IMR-90 (cell line): ENCODE data around the gene DPYSL3. TPM values are rescaled to one million over a fixed set of nuclear protein-coding genes. Genes with fewer than 3 reads are reported as not detected.

Experiments
- ATAC-seq: fragments of 200-7000 bp; cut with Tn5 transposase; 2 replicates; pipeline ENCODE4 v1.9.1; 2020; ENCODE audit warnings: low read depth, mild to moderate bottlenecking, moderate library complexity
- BruUV-seq: library from RNA; stranded (reverse); fragments of 400-500 nt; replicated peaks from 2 replicates; lab custom pipeline; 2021; lab: Mats Ljungman, UMichigan
- CTCF ChIA-PET: fragments of 300-600 bp; formaldehyde crosslinking; extraction: SDS; loops from one replicate; lab custom pipeline; 2021; ENCODE audit warnings: antibody characterized with exemption; lab: Yijun Ruan, JAX
- POLR2A ChIA-PET: fragments of 300-600 bp; sonication (Branson Sonifier 250); formaldehyde crosslinking; loops from one replicate; lab custom pipeline; 2022; ENCODE audit warnings: antibody characterized with exemption; ENCODE audit not compliant: unreplicated experiment; lab: Charles Lee
- DNase-seq: peaks from one replicate; pipeline ENCODE4 v3.0.0; 2013
- H2AFZ ChIP-seq: replicated peaks from 2 replicates; pipeline ENCODE3; 2013; ENCODE audit warnings: low read length, mild to moderate bottlenecking; ENCODE audit not compliant: poor library complexity
- H2AK5ac ChIP-seq: 2 replicates; pipeline ENCODE4 v1.6.1; 2013; ENCODE audit warnings: low read depth, low read length, inconsistent platforms
- H2AK9ac ChIP-seq: replicated peaks from 2 replicates; pipeline ENCODE3; 2013; ENCODE audit warnings: mild to moderate bottlenecking, low read depth, low read length, moderate library complexity; ENCODE audit not compliant: poor library complexity
- H2BK120ac ChIP-seq: 2 replicates; pipeline ENCODE4 v1.6.1; 2013; ENCODE audit warnings: low read depth, low read length, inconsistent platforms
- H2BK15ac ChIP-seq: 3 replicates; pipeline ENCODE4 v1.6.1; 2013; ENCODE audit warnings: low read depth, low read length, inconsistent platforms
- H2BK20ac ChIP-seq: 2 replicates; pipeline ENCODE4 v1.6.1; 2013; ENCODE audit warnings: low read depth, mild to moderate bottlenecking, inconsistent platforms, low read length, moderate library complexity
- H2BK5ac ChIP-seq: 2 replicates; pipeline ENCODE4 v1.6.1; 2013; ENCODE audit warnings: mild to moderate bottlenecking, low read depth, low read length, inconsistent platforms; ENCODE audit not compliant: poor library complexity, severe bottlenecking
- H3K14ac ChIP-seq: replicated peaks from 2 replicates; pipeline ENCODE4 v1.6.1; 2013; ENCODE audit warnings: low read depth, low read length, inconsistent platforms
- H3K18ac ChIP-seq: 2 replicates; pipeline ENCODE4 v1.6.1; 2013; ENCODE audit warnings: low read depth, low read length, control low read depth
- H3K23ac ChIP-seq: 2 replicates; pipeline ENCODE4 v1.6.1; 2013; ENCODE audit warnings: low read depth, low read length, inconsistent platforms
- H3K27ac ChIP-seq: 2 replicates; pipeline ENCODE4 v1.5.1; 2013; ENCODE audit warnings: mild to moderate bottlenecking, control low read depth, low read length; ENCODE audit not compliant: insufficient read depth
- H3K27me3 ChIP-seq: 2 replicates; pipeline ENCODE4 v1.6.1; 2013; ENCODE audit warnings: low read length; ENCODE audit not compliant: control insufficient read depth, insufficient read depth
- H3K36me3 ChIP-seq: 2 replicates; pipeline ENCODE4 v1.6.1; 2013; ENCODE audit warnings: low read length, mixed read lengths; ENCODE audit not compliant: control insufficient read depth, insufficient read depth
- H3K4ac ChIP-seq: 2 replicates; pipeline ENCODE4 v1.6.1; 2013; ENCODE audit warnings: low read depth, low read length, inconsistent platforms
- H3K4me1 ChIP-seq: 2 replicates; pipeline ENCODE4 v1.6.1; 2013; ENCODE audit warnings: low read length, mixed read lengths; ENCODE audit not compliant: control insufficient read depth, insufficient read depth
- H3K4me2 ChIP-seq: 2 replicates; pipeline ENCODE4 v1.6.1; 2013; ENCODE audit warnings: low read depth, mild to moderate bottlenecking, control low read depth, low read length, moderate library complexity
- H3K4me3 ChIP-seq: 2 replicates; pipeline ENCODE4 v1.5.1; 2013; ENCODE audit warnings: low read depth, mild to moderate bottlenecking, control low read depth, low read length, moderate library complexity; ENCODE audit not compliant: insufficient read depth
- H3K56ac ChIP-seq: 2 replicates; pipeline ENCODE4 v1.6.1; 2013; ENCODE audit warnings: low read length, inconsistent platforms; ENCODE audit not compliant: insufficient read depth; ENCODE audit errors: extremely low read depth
- H3K79me1 ChIP-seq, 2 experiments: 2 replicates each; pipeline ENCODE4 v1.6.1; 2013; ENCODE audit warnings: low read length in 2 of 2, inconsistent platforms in 1 of 2, low read depth in 1 of 2
- H3K9ac ChIP-seq: 2 replicates; pipeline ENCODE4 v1.6.1; 2013; ENCODE audit warnings: low read depth, low read length, control low read depth
- H3K9me1 ChIP-seq: 2 replicates; pipeline ENCODE4 v1.6.1; 2013; ENCODE audit warnings: low read length, inconsistent platforms; ENCODE audit not compliant: insufficient read depth
- H3K9me3 ChIP-seq: 2 replicates; pipeline ENCODE4 v1.6.1; 2013; ENCODE audit warnings: low read length; ENCODE audit not compliant: control insufficient read depth, insufficient read depth
- H4K20me1 ChIP-seq: 2 replicates; pipeline ENCODE4 v1.6.1; 2013; ENCODE audit warnings: low read length, inconsistent platforms; ENCODE audit not compliant: insufficient read depth
- H4K5ac ChIP-seq: 2 replicates; pipeline ENCODE4 v1.6.1; 2013; ENCODE audit warnings: mild to moderate bottlenecking, low read depth, low read length, control low read depth
- H4K8ac ChIP-seq, 2 experiments: 2 replicates each; pipeline ENCODE4 v1.6.1; 2013; ENCODE audit warnings: low read depth in 2 of 2, low read length in 2 of 2, control low read depth in 1 of 2, inconsistent platforms in 1 of 2
- H4K91ac ChIP-seq: 2 replicates; pipeline ENCODE4 v1.6.1; 2013; ENCODE audit warnings: low read depth, low read length, inconsistent platforms; ENCODE audit not compliant: insufficient read depth
- BHLHE40 ChIP-seq: fragments of 150-350 bp; IDR thresholded peaks from 2 replicates; pipeline ENCODE4 v1.6.1; 2016; ENCODE audit warnings: mild to moderate bottlenecking, low read depth, low read length
- FOS ChIP-seq: fragments of 150-350 bp; IDR thresholded peaks from 2 replicates; pipeline ENCODE4 v1.6.1; 2016; ENCODE audit warnings: low read depth, low read length
- NFE2L2 ChIP-seq: fragments of 150-350 bp; IDR thresholded peaks from 2 replicates; pipeline ENCODE4 v1.6.1; 2016; ENCODE audit warnings: low read depth, mild to moderate bottlenecking, low read length
- POLR2A ChIP-seq: IDR thresholded peaks from 2 replicates; pipeline ENCODE4 v1.6.1; 2012; ENCODE audit warnings: mild to moderate bottlenecking, low read depth, low read length
- RCOR1 ChIP-seq: IDR thresholded peaks from 2 replicates; pipeline ENCODE4 v1.6.1; 2012; ENCODE audit warnings: mild to moderate bottlenecking, low read length, improper control_type of control experiment; ENCODE audit not compliant: insufficient replicate concordance
- SMC3 ChIP-seq: fragments of 150-350 bp; IDR thresholded peaks from 2 replicates; pipeline ENCODE4 v1.6.1; 2016; ENCODE audit warnings: low read depth, mild to moderate bottlenecking, antibody characterized with exemption, low read length, moderate library complexity
- WGBS, 2 experiments: methylation state at CpG; one replicate each; pipeline versions ENCODE4 v1.1.5 to v1.1.7; 2013; ENCODE audit warnings: missing lambda C conversion rate in 2 of 2; ENCODE audit not compliant: insufficient read length in 1 of 2; ENCODE audit errors: extremely low coverage in 2 of 2; 5-methylcytosine and 5-hydroxymethylcytosine counted together
- dilution Hi-C: fragments of 300-500 bp; cut with HindIII; formaldehyde crosslinking; loops from one replicate; pipeline ENCODE4 v1.14.3; 2018; ENCODE audit warnings: low sequenced_read_pairs; ENCODE audit not compliant: unreplicated experiment
- in situ Hi-C: fragments of 300-500 bp; cut with MboI; formaldehyde crosslinking; loops from 3 replicates; pipeline ENCODE4 v1.14.3; 2019; ENCODE audit warnings: low sequenced_read_pairs, inconsistent platforms, mixed read lengths
- intact Hi-C: fragments of 100-400 bp; cut with micrococcal nuclease; formaldehyde crosslinking; loops from 2 replicates; pipeline ENCODE4 v1.10.0; 2022
- polyA plus RNA-seq, 3 experiments: library from polyadenylated mRNA; depleted of rRNA; stranded (reverse); fragments of >200 nt; gene quantifications; 2 replicates each; pipeline ENCODE4 v1.2.3, GENCODE V29; 2012; ENCODE audit warnings: low replicate concordance in 1 of 3
- total RNA-seq: library from RNA; depleted of rRNA; stranded (reverse); fragments of >200 nt; gene quantifications from 2 replicates; pipeline ENCODE4 v1.2.3, GENCODE V29; 2012

DPYSL3 gene
- total and polyA plus RNA-seq, 2 of the 4 experiments (the other 2 are of a cell fraction): 50.2 to 60.9 TPM

DNA sequence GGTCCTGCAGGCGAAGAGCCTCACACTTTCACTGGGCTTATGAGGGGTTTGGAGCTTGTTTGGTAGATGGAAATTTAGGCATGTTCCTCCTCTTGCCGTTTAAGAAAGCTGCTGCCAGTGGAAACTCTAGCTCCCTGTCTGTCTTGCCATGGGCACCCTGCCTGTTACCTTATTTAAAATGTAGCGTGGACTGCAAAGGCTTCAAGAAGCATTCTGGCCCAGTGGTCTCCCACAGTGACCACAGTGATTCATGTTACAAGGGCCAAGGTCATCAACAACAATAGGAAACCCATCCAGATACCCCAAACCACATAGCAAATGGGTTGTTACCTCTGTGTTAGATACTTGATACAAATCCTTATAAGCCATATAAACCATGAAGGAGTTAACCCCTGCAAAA lies 96.6 kb downstream of the DPYSL3 start:
- Histone ChIP-seq H3K4me1 (peaks cover 11% of the 10 kb centered on the region), H3K4ac (no peak overlapping the region), H4K20me1 (peaks cover 4% of the 10 kb centered on the region; the same call in 1 of the 2 replicates), H3K18ac (no peak overlapping the region), H3K27me3 (no peaks in the 10 kb centered on the region), H2BK15ac (no peak overlapping the region), H3K9me3 (no peaks in the 10 kb centered on the region), H3K56ac (no peak overlapping the region), H3K14ac (no peak overlapping the region), H3K4me2 (no peak overlapping the region), H3K27ac (no peak overlapping the region), H2AK9ac (no peak overlapping the region), H3K23ac (0 out of 2 replicates have a peak overlapping the region, but pooled peaks have one; percentile 7), H4K8ac (no peak overlapping the region), H3K4me3 (no peak overlapping the region), H2BK5ac (no peak overlapping the region), H3K36me3 (peaks cover 11% of the 10 kb centered on the region), H4K5ac (no peak overlapping the region), H2AFZ (no peak overlapping the region), H2BK120ac (no peak overlapping the region), H4K91ac (no peak overlapping the region), H2AK5ac (no peak overlapping the region), H3K9ac (no peak overlapping the region), H3K79me1 (peaks cover 0 to 19% of the 10 kb centered on the region in 2 experiments; a peak in 2 of 4 replicates), H2BK20ac (no peak overlapping the region), H3K9me1 (peaks cover 17% of the 10 kb centered on the region)
- WGBS, 2 experiments: no CpG with 5 or more reads among the region's 3 CpGs
- CTCF ChIA-PET: no interaction called here
- dilution Hi-C loops: no loop called here
- no peak for ATAC-seq
- in situ Hi-C loops: no loop called here
- no peak for DNase-seq
- intact Hi-C loops: no loop called here
- TF ChIP-seq POLR2A (no peak), FOS (no peak), SMC3 (no peak), NFE2L2 (no peak), RCOR1 (no peak), BHLHE40 (no peak)
- no TSS peak for BruUV-seq
- POLR2A ChIA-PET: no interaction called here
